A549 (cell line): ENCODE results near the gene NAV3. TPM values are rescaled to one million over a fixed set of nuclear protein-coding genes. Genes with fewer than 3 reads are reported as not detected.

Experiments used
- ATAC-seq, 2 experiments: fragments of 200-7000 bp in 1 of 2; fragments of >200 bp in 1 of 2; cut with Nextera tagmentation in 1 of 2; cut with Tn5 transposase in 1 of 2; 3 replicates each; pipeline versions ENCODE4 v1.8.0 to v1.9.1; 2018 to 2020; ENCODE audit warnings: mild to moderate bottlenecking in 1 of 2, moderate library complexity in 1 of 2
- CTCF ChIA-PET: fragments of 300-600 bp; sonication (Branson Sonifier 250); formaldehyde crosslinking; extraction: SDS; loops from one replicate; lab custom pipeline; 2021; ENCODE audit warnings: antibody characterized with exemption, inconsistent platforms; lab: Yijun Ruan, JAX
- POLR2A ChIA-PET: fragments of 350-600 bp; formaldehyde crosslinking; extraction: SDS; loops from one replicate; lab custom pipeline; 2021; ENCODE audit warnings: antibody characterized with exemption, inconsistent platforms; lab: Yijun Ruan, JAX
- DNase-seq, 2 experiments: peaks; one replicate each; pipeline versions ENCODE4 v3.0.0 to v3.0.0-alpha.2; 2011 to 2016; ENCODE audit warnings: low read depth in 1 of 2, low spot score in 1 of 2
- FAIRE-seq: peaks from 2 replicates; lab custom pipeline; 2011; peaks lifted over from hg19 to GRCh38; lab: Jason Lieb, UNC
- H3K27ac ChIP-seq, 2 experiments: fragments of >200 bp; sonication (Bioruptor Twin); formaldehyde crosslinking; 3 replicates each; pipeline ENCODE4 v1.5.1; 2016 to 2017
- H3K4me1 ChIP-seq: fragments of >200 bp; sonication (Bioruptor Twin); formaldehyde crosslinking; 3 replicates; pipeline ENCODE4 v1.6.1; 2016
- H3K4me2 ChIP-seq: fragments of >200 bp; sonication (Bioruptor Twin); formaldehyde crosslinking; 3 replicates; pipeline ENCODE4 v1.6.1; 2016
- H3K4me3 ChIP-seq: fragments of >200 bp; sonication (Bioruptor Twin); formaldehyde crosslinking; 3 replicates; pipeline ENCODE4 v1.5.1; 2016
- H3K9me3 ChIP-seq: fragments of >200 bp; sonication (Bioruptor Twin); formaldehyde crosslinking; 3 replicates; pipeline ENCODE4 v1.6.1; 2016
- BHLHE40 ChIP-seq: IDR thresholded peaks from 2 replicates; pipeline ENCODE4 v1.6.1; 2012; ENCODE audit warnings: low read depth, low read length, inconsistent platforms
- CBX8 ChIP-seq: fragments of 200-600 bp; sonication (generic); IDR thresholded peaks from 2 replicates; pipeline ENCODE4 v1.6.1; 2016
- CEBPB ChIP-seq, 2 experiments: fragments of >200 bp in 1 of 2; sonication (Bioruptor Twin) in 1 of 2; formaldehyde crosslinking in 1 of 2; IDR thresholded peaks; 2 replicates each; pipeline ENCODE4 v1.6.1; 2012 to 2016
- CTCF ChIP-seq: fragments of >200 bp; sonication (Bioruptor Twin); formaldehyde crosslinking; IDR thresholded peaks from 3 replicates; pipeline ENCODE4 v1.5.1; 2016
- EHF ChIP-seq: fragments of 250-450 bp; sonication (Bioruptor Pico); IDR thresholded peaks from 2 replicates; pipeline ENCODE4 v1.5.0; 2020; ENCODE audit warnings: mild to moderate bottlenecking
- EHMT2 ChIP-seq: fragments of 200-600 bp; sonication (generic); IDR thresholded peaks from 2 replicates; pipeline ENCODE4 v1.6.1; 2016; ENCODE audit warnings: antibody characterized with exemption, low read depth, mild to moderate bottlenecking, moderate library complexity
- FOSB ChIP-seq: fragments of 250-450 bp; sonication (Bioruptor Pico); IDR thresholded peaks from 2 replicates; pipeline ENCODE4 v1.5.0; 2020; ENCODE audit warnings: mild to moderate bottlenecking, moderate library complexity
- FOSL2 ChIP-seq, 2 experiments: fragments of 450-650 bp in 1 of 2; fragments of >200 bp in 1 of 2; sonication (Bioruptor Twin) in 1 of 2; formaldehyde crosslinking; IDR thresholded peaks; 2 replicates each; pipeline versions ENCODE4 v1.5.0 to v1.6.1; 2016 to 2020; ENCODE audit warnings: mild to moderate bottlenecking in 1 of 2, moderate library complexity in 1 of 2
- HDAC2 ChIP-seq: fragments of 200-600 bp; sonication (generic); IDR thresholded peaks from 2 replicates; pipeline ENCODE4 v1.6.1; 2016
- KDM1A ChIP-seq: fragments of 200-600 bp; sonication (generic); IDR thresholded peaks from 2 replicates; pipeline ENCODE4 v1.6.1; 2016; ENCODE audit warnings: low read depth, mild to moderate bottlenecking
- KDM5A ChIP-seq: fragments of 200-600 bp; sonication (generic); IDR thresholded peaks from 2 replicates; pipeline ENCODE4 v1.6.1; 2016; ENCODE audit warnings: antibody characterized with exemption, mild to moderate bottlenecking
- MAX ChIP-seq: IDR thresholded peaks from 2 replicates; pipeline ENCODE4 v1.6.1; 2012
- RCOR1 ChIP-seq: fragments of 150-350 bp; IDR thresholded peaks from 2 replicates; pipeline ENCODE4 v1.6.1; 2014; ENCODE audit warnings: antibody characterized with exemption, low read length, low read depth
- RFX5 ChIP-seq: fragments of 450-650 bp; IDR thresholded peaks from 2 replicates; pipeline ENCODE4 v1.7.1; 2014; ENCODE audit warnings: antibody characterized with exemption, mild to moderate bottlenecking, moderate library complexity
- RNF2 ChIP-seq: fragments of 200-600 bp; sonication (generic); IDR thresholded peaks from 2 replicates; pipeline ENCODE4 v1.6.1; 2016; ENCODE audit warnings: low read depth, mild to moderate bottlenecking, antibody characterized with exemption, moderate library complexity, borderline replicate concordance
- SREBF2 ChIP-seq: fragments of 450-650 bp; IDR thresholded peaks from 2 replicates; pipeline ENCODE4 v1.6.1; 2014; ENCODE audit warnings: mild to moderate bottlenecking, moderate library complexity
- ZFP36 ChIP-seq: fragments of 450-650 bp; IDR thresholded peaks from 2 replicates; pipeline ENCODE4 v1.6.1; 2014; ENCODE audit warnings: borderline replicate concordance; ENCODE audit not compliant: partially characterized antibody
- ZNF302 ChIP-seq: fragments of 250-450 bp; sonication (Bioruptor Pico); IDR thresholded peaks from 2 replicates; pipeline ENCODE4 v1.9.0; 2021; ENCODE audit warnings: inconsistent platforms, mild to moderate bottlenecking, moderate library complexity
- whole genome bisulfite sequencing: methylation state at CpG from one replicate; pipeline ENCODE4 v1.1.6; 2017; ENCODE audit errors: missing lambda C conversion rate; 5-methylcytosine and 5-hydroxymethylcytosine counted together
- polyA plus RNA-seq, 4 experiments: library from polyadenylated mRNA; depleted of rRNA in 3 of 4; stranded (reverse); fragments of >200 nt; fragmentation: RNase III in 1 of 4; extraction: RNeasy Plus Mini Kit Qiagen cat#74134 plus additional on column Dnase treatment in 1 of 4; gene quantifications; 2 replicates in 3 of 4; 3 replicates in 1 of 4; pipeline ENCODE4 v1.2.3, GENCODE V29; 2011 to 2017
- TF ChIP-seq, protein P1 (sequence below): fragments of 250-450 bp; sonication (Bioruptor Pico); IDR thresholded peaks from 2 replicates; pipeline ENCODE4 v1.5.0; 2021; ENCODE audit warnings: mild to moderate bottlenecking, moderate library complexity, borderline replicate concordance
- TF ChIP-seq, protein P2 (sequence below): IDR thresholded peaks from 2 replicates; pipeline ENCODE4 v1.6.1; 2012; ENCODE audit warnings: low read depth, borderline replicate concordance
- TF ChIP-seq, protein P3 (sequence below): fragments of 250-450 bp; sonication (Bioruptor Pico); IDR thresholded peaks from 2 replicates; pipeline ENCODE4 v1.5.0; 2020; ENCODE audit warnings: low read depth, mild to moderate bottlenecking, moderate library complexity

The NAV3 gene
- polyA plus RNA-seq, 2 of the 4 experiments (the other 2 are of a cell fraction) = 8.6 to 9.7 TPM

DNA sequence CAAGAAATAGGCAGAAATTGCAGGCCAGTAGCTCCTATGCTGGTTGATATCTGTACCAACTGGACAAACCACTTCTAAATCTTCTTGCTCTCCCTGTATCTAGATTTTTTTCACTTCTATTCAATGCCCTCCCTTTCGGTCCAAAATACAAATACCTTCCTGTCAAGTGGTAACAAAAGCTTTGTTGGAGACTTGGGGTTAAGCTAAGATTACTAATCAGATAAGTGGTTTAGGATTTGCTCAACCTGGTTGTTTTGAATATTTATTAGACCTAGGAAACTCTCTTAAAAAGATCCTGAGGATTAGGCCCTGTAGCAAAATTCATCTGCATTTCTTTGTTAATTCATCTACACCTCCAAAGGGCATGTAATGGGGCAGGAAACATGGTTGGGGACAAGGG is 410.1 kb downstream of the NAV3 start:
- no peak overlapping the region for H3K4me3 ChIP-seq
- no peaks in the 10 kb centered on the region for H3K4me1 ChIP-seq
- POLR2A ChIA-PET = interaction anchor here (0.5 kb wide), 1 partner anchor 431 kb away, joined by 12 read pairs; no protein-coding TSS in a partner anchor
- DNase-seq = no peak
- no peak overlapping the region for H3K4me2 ChIP-seq
- H3K9me3 ChIP-seq = no peaks in the 10 kb centered on the region
- 80% methylated on average over 1 of the region's 1 CpG for WGBS
- FAIRE-seq = no peak
- CTCF ChIA-PET = interaction anchor here (0.7 kb wide), 1 partner anchor 10 kb away, joined by 3 read pairs; no protein-coding TSS in a partner anchor
- H3K27ac ChIP-seq = no peak overlapping the region
- no peak for ATAC-seq
- TF ChIP-seq SREBF2 (no peak), ZFP36 (no peak), FOSB (CRISPR knock-in tag) (no peak), FOSL2 (IDR thresholded peaks at IDR 0.05) (no peak), FOSL2 (CRISPR knock-in tag; IDR thresholded peaks at IDR 0.05) (no peak)

GRCh38 chr12:78241446-78241845 is 410.8 kb downstream of the NAV3 start:
- CTCF ChIA-PET = interaction anchor here (0.7 kb wide), 1 partner anchor 10 kb away, joined by 3 read pairs; no protein-coding TSS in a partner anchor
- POLR2A ChIA-PET = no interaction called here
- no peak overlapping the region for H3K27ac ChIP-seq
- TF ChIP-seq EHF (CRISPR knock-in tag) (no peak), CTCF (no peak), KDM5A (no peak), RFX5 (no peak), CBX8 (no peak), RCOR1 (no peak), KDM1A (no peak), HDAC2 (no peak), ZNF302 (CRISPR knock-in tag) (no peak), BHLHE40 (no peak), CEBPB (IDR thresholded peaks at IDR 0.05) (no peak), EHMT2 (no peak), RNF2 (no peak), MAX (no peak)
- TF ChIP-seq, protein P1, sequence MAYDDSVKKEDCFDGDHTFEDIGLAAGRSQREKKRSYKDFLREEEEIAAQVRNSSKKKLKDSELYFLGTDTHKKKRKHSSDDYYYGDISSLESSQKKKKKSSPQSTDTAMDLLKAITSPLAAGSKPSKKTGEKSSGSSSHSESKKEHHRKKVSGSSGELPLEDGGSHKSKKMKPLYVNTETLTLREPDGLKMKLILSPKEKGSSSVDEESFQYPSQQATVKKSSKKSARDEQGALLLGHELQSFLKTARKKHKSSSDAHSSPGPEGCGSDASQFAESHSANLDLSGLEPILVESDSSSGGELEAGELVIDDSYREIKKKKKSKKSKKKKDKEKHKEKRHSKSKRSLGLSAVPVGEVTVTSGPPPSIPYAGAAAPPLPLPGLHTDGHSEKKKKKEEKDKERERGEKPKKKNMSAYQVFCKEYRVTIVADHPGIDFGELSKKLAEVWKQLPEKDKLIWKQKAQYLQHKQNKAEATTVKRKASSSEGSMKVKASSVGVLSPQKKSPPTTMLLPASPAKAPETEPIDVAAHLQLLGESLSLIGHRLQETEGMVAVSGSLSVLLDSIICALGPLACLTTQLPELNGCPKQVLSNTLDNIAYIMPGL (CRISPR knock-in tag) = no peak
- TF ChIP-seq, protein P2, sequence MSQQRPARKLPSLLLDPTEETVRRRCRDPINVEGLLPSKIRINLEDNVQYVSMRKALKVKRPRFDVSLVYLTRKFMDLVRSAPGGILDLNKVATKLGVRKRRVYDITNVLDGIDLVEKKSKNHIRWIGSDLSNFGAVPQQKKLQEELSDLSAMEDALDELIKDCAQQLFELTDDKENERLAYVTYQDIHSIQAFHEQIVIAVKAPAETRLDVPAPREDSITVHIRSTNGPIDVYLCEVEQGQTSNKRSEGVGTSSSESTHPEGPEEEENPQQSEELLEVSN = no peak
- TF ChIP-seq, protein P3, sequence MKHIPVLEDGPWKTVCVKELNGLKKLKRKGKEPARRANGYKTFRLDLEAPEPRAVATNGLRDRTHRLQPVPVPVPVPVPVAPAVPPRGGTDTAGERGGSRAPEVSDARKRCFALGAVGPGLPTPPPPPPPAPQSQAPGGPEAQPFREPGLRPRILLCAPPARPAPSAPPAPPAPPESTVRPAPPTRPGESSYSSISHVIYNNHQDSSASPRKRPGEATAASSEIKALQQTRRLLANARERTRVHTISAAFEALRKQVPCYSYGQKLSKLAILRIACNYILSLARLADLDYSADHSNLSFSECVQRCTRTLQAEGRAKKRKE (CRISPR knock-in tag) = no peak
- no peak overlapping the region for H3K4me2 ChIP-seq
- 52% methylated on average over 5 of the region's 6 CpGs for WGBS
- ATAC-seq = no peak
- no peak overlapping the region for H3K4me3 ChIP-seq
- no peaks in the 10 kb centered on the region for H3K4me1 ChIP-seq
- H3K9me3 ChIP-seq = no peaks in the 10 kb centered on the region
- FAIRE-seq = no peak
- no peak for DNase-seq
